Posterior cingulate gyrus (tissue), 11 donors: ENCODE data around the gene KCNS3.

ENCODE experiments used
- DNase-seq, 10 donors: peaks; one replicate each; pipeline versions ENCODE4 v3.0.0 to v3.0.0-alpha.2; 2020 to 2021; ENCODE audit warnings: mixed read lengths in 3 of 10
- intact Hi-C: fragments of 100-400 bp; cut with DNase I; formaldehyde crosslinking; loops from one replicate; pipeline ENCODE4 v1.15.1; 2023

Gene KCNS3

DNA sequence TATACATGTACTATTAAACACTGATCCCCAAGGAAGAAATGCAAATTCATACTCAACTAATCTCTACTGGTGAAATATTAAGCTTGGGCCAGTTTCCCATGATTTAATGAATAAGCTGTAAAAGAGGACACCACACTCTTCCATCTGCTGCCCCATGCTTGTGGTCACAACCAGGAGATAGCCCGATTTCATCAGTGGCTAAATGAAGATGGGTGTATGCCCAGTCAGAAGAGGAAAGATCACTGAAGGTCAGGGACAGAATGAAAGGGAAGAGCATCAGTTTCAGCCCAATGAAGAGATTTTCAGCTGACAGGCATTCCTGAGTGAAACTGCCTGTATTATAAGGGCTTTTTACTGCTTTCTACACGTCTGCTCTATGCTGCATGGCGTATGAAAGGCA, 103.5 kb downstream of the KCNS3 start:
- no peak for DNase-seq
- intact Hi-C loops, result no loop called here
